Smooth muscle cell of the umbilical artery (primary cell): ENCODE data around the gene CSTF3. TPM values are rescaled to one million over a fixed set of nuclear protein-coding genes. Genes with fewer than 3 reads are reported as not detected.

Experiments used
- total RNA-seq: library from RNA; depleted of rRNA; stranded (reverse); fragments of >200 nt; gene quantifications from 2 replicates; pipeline ENCODE4 v1.2.3, GENCODE V29; 2014

The CSTF3 gene
- 22.9 and 35.3 TPM in 2 replicates for total RNA-seq

DNA sequence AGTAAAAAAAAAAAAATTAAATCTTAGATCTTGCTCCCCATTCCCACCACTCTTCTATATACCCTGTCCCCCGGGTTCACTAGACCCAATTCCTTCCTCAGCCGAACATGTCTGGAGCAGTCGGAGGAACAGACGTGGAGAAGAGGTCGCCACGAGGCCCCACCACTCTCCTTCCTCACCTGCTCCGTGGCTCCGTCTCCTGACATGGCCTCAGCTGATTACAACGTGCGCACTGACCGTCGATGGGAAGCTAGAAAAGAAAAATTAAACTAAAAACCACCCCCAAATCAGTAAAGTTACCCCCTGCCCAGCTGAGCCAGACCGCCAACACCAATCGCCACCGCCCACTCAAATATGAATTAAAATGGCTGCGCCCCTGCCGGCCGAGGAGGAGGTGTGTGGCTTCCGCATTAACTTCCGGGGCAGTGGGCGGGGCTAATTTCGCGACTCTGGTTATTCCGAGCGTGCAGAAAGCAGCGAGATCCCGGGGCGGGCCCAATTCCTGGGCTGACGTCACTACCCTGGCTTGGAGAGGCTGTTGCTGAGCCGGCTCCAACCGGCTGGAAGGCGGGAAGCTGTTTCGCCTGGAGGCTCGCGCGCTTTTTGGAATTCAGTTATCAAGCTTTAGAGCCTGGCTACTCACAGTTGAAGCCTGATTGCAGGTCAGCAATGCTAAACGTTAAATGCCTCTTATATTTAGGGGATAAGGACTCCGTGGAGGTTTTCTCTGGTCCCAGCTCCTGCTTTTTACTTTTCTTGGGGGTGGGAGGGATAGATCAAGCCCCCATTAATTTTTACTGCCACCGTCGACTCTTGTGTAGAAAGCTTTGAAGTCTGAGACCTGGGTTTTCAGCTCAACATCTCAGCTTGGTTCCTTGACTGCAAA is at the start of gene CSTF3:
CSTF3 (minus strand) TSS at position 361 of the 886 bp plus-strand sequence; CDS start at position 206, 155 bp downstream.

DNA sequence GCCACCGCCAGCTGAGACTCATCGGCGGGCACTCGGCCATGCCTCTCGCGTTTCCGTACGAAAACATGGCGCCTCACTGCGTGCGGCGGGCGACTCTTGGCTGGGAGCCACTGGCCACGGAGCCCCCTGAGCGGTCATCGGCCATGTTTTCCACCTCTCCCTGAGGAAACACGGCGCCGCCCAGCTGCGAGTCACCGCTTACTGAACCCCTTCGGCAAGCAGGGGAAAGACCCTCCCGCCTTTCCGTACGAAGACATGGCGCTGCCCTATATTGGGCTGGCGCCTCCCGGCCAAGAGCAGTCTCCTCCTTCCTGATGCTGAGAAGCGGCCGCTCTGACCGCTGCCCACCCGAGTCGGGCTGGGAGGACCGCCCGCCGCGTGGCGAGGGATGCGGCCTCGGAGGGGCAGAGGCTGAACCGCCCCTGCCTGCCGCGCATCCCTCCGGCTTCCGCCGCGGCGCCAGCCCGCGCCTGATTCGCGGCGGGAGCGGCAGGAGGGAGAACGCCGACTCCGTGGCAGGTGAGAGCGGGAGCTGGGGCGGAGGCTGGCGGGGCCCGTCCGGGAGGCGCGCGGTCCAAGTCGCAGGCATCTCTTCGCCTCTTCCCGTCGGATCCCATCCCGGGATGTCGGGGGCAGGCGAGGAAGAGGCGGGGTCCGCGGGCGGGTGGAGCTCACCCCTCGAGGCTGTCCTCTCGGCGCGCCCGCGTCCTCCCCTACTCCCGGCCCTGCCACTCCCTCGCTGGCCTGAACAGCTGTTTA is 121.8 kb downstream of the CSTF3 start, which contains the start of gene TCP11L1:
TCP11L1 (plus strand) TSS at position 299 of the 759 bp plus-strand sequence. CDS start 4,202 bp downstream, outside the sequence.

Other genes starting within 250 kb of the CSTF3 start
- gene DEPDC7, start 145.6 kb downstream of the CSTF3 start, total RNA-seq: 6.5 and 8.9 TPM in 2 replicates
- gene TCP11L1, start 121.9 kb downstream of the CSTF3 start, total RNA-seq: 25.2 and 36.1 TPM in 2 replicates
- gene HIPK3, start 95.9 kb upstream of the CSTF3 start, total RNA-seq: 64.1 and 114 TPM in 2 replicates
- gene KIAA1549L, start 214.6 kb upstream of the CSTF3 start, total RNA-seq: 6.2 and 39.9 TPM in 2 replicates